Measurements from ENCODE around the gene SUN2. TPM values are rescaled to one million over a fixed set of nuclear protein-coding genes. Genes with fewer than 3 reads are reported as not detected.

SUN2 gene
- total and polyA plus RNA-seq, 2 of the 8 experiments (the other 6 are each of a cell fraction or from before 2014, with no cell fraction given), result 5.1 to 10.5 TPM

GRCh38 chr22:38786631-38787030, 30.8 kb upstream of the SUN2 start:
- Histone ChIP-seq H2BK15ac (ENCODE audit: low read length) (no peak overlapping the region), H3K9me3 (ENCODE audit: insufficient read depth in 2 of 2, low read depth in 1 of 2, low read length in 1 of 2) (no peaks in the 10 kb centered on the region), H2BK120ac (replicated peaks; ENCODE audit: low read depth, low read length) (no peak overlapping the region), H3K4me1 (replicated peaks in 1 of 4; ENCODE audit: control insufficient read depth in 3 of 4, insufficient read depth in 4 of 4, low read length in 3 of 4) (peaks cover 0 to 4% (median 1%) of the 10 kb centered on the region in 4 experiments; a peak in 2 of 7 replicates), H4K20me1 (replicated peaks in 1 of 2; ENCODE audit: control insufficient read depth in 1 of 2, insufficient read depth in 2 of 2, low read length in 2 of 2) (peaks cover 0 to 3% of the 10 kb centered on the region in 2 experiments), H3K9ac (replicated peaks in 1 of 4; ENCODE audit: extremely low read depth in 1 of 4, low read depth in 3 of 4, low read length in 3 of 4) (no peak overlapping the region), H3K36me3 (ENCODE audit: control insufficient read depth in 2 of 4, insufficient read depth in 4 of 4, low read length in 3 of 4) (no peaks in the 10 kb centered on the region), H3K79me2 (ENCODE audit: control insufficient read depth in 1 of 2, insufficient read depth in 2 of 2, low read length in 2 of 2) (no peaks in the 10 kb centered on the region), H2BK20ac (ENCODE audit: low read length) (no peak overlapping the region), H3K27me3 (replicated peaks in 1 of 4; ENCODE audit: control insufficient read depth in 3 of 4, extremely low read depth in 1 of 4, insufficient read depth in 3 of 4, low read length in 3 of 4) (no peaks in the 10 kb centered on the region; a peak in 1 of 7 replicates), H2AFZ (ENCODE audit: low read length) (no peak overlapping the region), H3K79me1 (ENCODE audit: low read depth, low read length) (peaks cover 2% of the 10 kb centered on the region; the same call in 1 of the 2 replicates), H3K23ac (ENCODE audit: insufficient read length) (no peak overlapping the region), H2AK5ac (ENCODE audit: low read depth, low read length) (no peak overlapping the region), H3K4me3 (ENCODE audit: extremely low read depth in 1 of 4, insufficient read depth in 2 of 4, low read depth in 3 of 4, low read length in 4 of 4) (no peak overlapping the region), H3K14ac (ENCODE audit: insufficient read length) (no peak overlapping the region), H2BK12ac (ENCODE audit: low read depth, low read length) (no peak overlapping the region), H4K8ac (ENCODE audit: extremely low read depth, insufficient read depth, low read length) (no peak overlapping the region; the same call in 1 of the 2 replicates), H3K18ac (ENCODE audit: extremely low read depth, low read length) (no peak overlapping the region), H3K4me2 (ENCODE audit: insufficient read depth in 1 of 2, low read depth in 2 of 2, low read length in 2 of 2) (no peak overlapping the region), H3K23me2 (ENCODE audit: low read depth, low read length) (no peaks in the 10 kb centered on the region), H3K4ac (replicated peaks; ENCODE audit: insufficient read length, low read depth, low read length) (no peak overlapping the region), H3K56ac (replicated peaks; ENCODE audit: insufficient read length, low read depth, low read length) (no peak overlapping the region), H4K5ac (ENCODE audit: insufficient read length, low read depth, low read length) (no peak overlapping the region), H2BK5ac (ENCODE audit: low read depth, low read length) (no peak overlapping the region), H4K91ac (replicated peaks; ENCODE audit: insufficient read length, low read length) (no peak overlapping the region), H3K27ac (ENCODE audit: low read depth, low read length) (no peak overlapping the region)
- ChIA-PET POLR2A (ENCODE audit: partially characterized antibody) (no interaction called here), CTCF (ENCODE audit: partially characterized antibody) (interaction anchor here (0.6 to 6.9 kb wide), 2 partner anchors 18 to 130 kb away, joined by 3 to 75 read pairs; no protein-coding TSS in a partner anchor)
- 87% methylated on average over 3 of the region's 3 CpGs; no CpG with 5 or more reads in 1 of the 2 experiments for WGBS, 2 experiments (ENCODE audit: extremely low coverage in 1 of 2, insufficient coverage in 1 of 2, insufficient read length in 1 of 2, insufficient replicate concordance in 2 of 2, low coverage in 1 of 2, low lambda C conversion rate in 2 of 2, missing lambda C conversion rate in 1 of 2)
- DNase-seq (ENCODE audit: low read depth in 1 of 2, low spot score in 2 of 2), result no peak
- FAIRE-seq, result no peak
- no peak for TF ChIP-seq FOSL1 (IDR thresholded peaks at IDR 0.05; ENCODE audit: insufficient read depth, low read depth, low read length)
- no peak for TF ChIP-seq SUZ12 (IDR thresholded peaks at IDR 0.05; ENCODE audit: low read length)
- TF ChIP-seq SP4 (IDR thresholded peaks at IDR 0.05; ENCODE audit: low read length), result no peak
- TF ChIP-seq SIN3A (conservative IDR thresholded peaks at IDR 0.05 in 1 of 2, IDR thresholded peaks at IDR 0.05 in 1 of 2; ENCODE audit: low read depth in 1 of 2, low read length in 2 of 2), result no peak
- no peak for TF ChIP-seq RFX5 (IDR thresholded peaks at IDR 0.05; ENCODE audit: borderline replicate concordance, low read depth, low read length)
- TF ChIP-seq SRF (IDR thresholded peaks at IDR 0.05; ENCODE audit: low read depth, low read length), result no peak
- TF ChIP-seq TBP (IDR thresholded peaks at IDR 0.05; ENCODE audit: low read depth, low read length), result no peak
- no peak for TF ChIP-seq MAX (IDR thresholded peaks at IDR 0.05)
- no peak for TF ChIP-seq BCL11A (IDR thresholded peaks at IDR 0.05; ENCODE audit: low read depth in 2 of 2, low read length in 2 of 2)
- TF ChIP-seq ASH2L (IDR thresholded peaks at IDR 0.05; ENCODE audit: low read length), result no peak
- TF ChIP-seq RXRA (IDR thresholded peaks at IDR 0.05; ENCODE audit: insufficient read depth, low read depth, low read length), result no peak
